GM04504 (cell line): ENCODE results near the gene IRAK2.
A peak's percentile ranks its signal among the peaks of the same experiment; 100 is the strongest.
"Not testable (repeated sequence)": the region's sequence is repeated elsewhere in the genome, so short reads cannot be mapped to it uniquely, and the experiment has no call there.

Experiments used
- DNase-seq: peaks from one replicate; pipeline ENCODE4 v3.0.0-alpha.2; 2012; ENCODE audit warnings: low read depth

The IRAK2 gene

GRCh38 chr3:10164546-10165393 lies at the start of gene IRAK2:
Gene IRAK2 (plus strand): TSS chr3:10164919. CDS start chr3:10164955, 36 bp downstream.
- no peak for DNase-seq

- peak; percentile 90 for DNase-seq
Measured at GRCh38 chr3:10115326-10116137, 49.2 kb upstream of the IRAK2 start, which contains the start of gene BRK1. Gene BRK1 (plus strand): TSS chr3:10115675. CDS start chr3:10115702, 27 bp downstream.

GRCh38 chr3:10116138-10116460 lies 48.6 kb upstream of the IRAK2 start:
- peak; percentile 16 for DNase-seq

GRCh38 chr3:10116928-10117327 lies 47.8 kb upstream of the IRAK2 start:
- DNase-seq = no peak

- no peak for DNase-seq
Measured at GRCh38 chr3:10119376-10119775, 45.3 kb upstream of the IRAK2 start.

- no peak for DNase-seq
Measured at GRCh38 chr3:10121064-10121463, 43.7 kb upstream of the IRAK2 start.

- DNase-seq = no peak
Measured at GRCh38 chr3:10122724-10123123, 42.0 kb upstream of the IRAK2 start.

GRCh38 chr3:10135872-10136271 lies 28.8 kb upstream of the IRAK2 start:
- not testable (repeated sequence) for DNase-seq

- DNase-seq = no peak
Measured at GRCh38 chr3:10136426-10137005, 28.2 kb upstream of the IRAK2 start.

GRCh38 chr3:10137178-10137577 lies 27.5 kb upstream of the IRAK2 start:
- DNase-seq = no peak

- DNase-seq = no peak
Measured at GRCh38 chr3:10140996-10141546, 23.6 kb upstream of the IRAK2 start.

GRCh38 chr3:10142707-10143560 lies 21.8 kb upstream of the IRAK2 start:
- DNase-seq = no peak

- no peak for DNase-seq
Measured at GRCh38 chr3:10145685-10146084, 19.0 kb upstream of the IRAK2 start.

GRCh38 chr3:10149226-10149625 lies 15.5 kb upstream of the IRAK2 start:
- no peak for DNase-seq

GRCh38 chr3:10150987-10151386 lies 13.7 kb upstream of the IRAK2 start:
- DNase-seq = no peak

- no peak for DNase-seq
Measured at GRCh38 chr3:10154335-10155122, 10.2 kb upstream of the IRAK2 start.

- DNase-seq = no peak
Measured at GRCh38 chr3:10155123-10155472, 9.6 kb upstream of the IRAK2 start.

- no peak for DNase-seq
Measured at GRCh38 chr3:10155658-10156057, 9.1 kb upstream of the IRAK2 start.

GRCh38 chr3:10157031-10157430 lies 7.7 kb upstream of the IRAK2 start:
- DNase-seq = no peak

GRCh38 chr3:10158555-10158954 lies 6.2 kb upstream of the IRAK2 start:
- not testable (repeated sequence) for DNase-seq

GRCh38 chr3:10160346-10160745 lies 4.4 kb upstream of the IRAK2 start:
- no peak for DNase-seq
